Activated gamma-delta T cell (primary cell): ENCODE measurements around the gene PRLR.

Experiments used
- DNase-seq: peaks from one replicate; lab custom pipeline; 2025; lab: John Stamatoyannopoulos, UW

Gene PRLR

GRCh38 chr5:35233601-35234000 lies 3.3 kb upstream of the PRLR start:
- DNase-seq = no peak

GRCh38 chr5:35233121-35233520 lies 2.8 kb upstream of the PRLR start:
- DNase-seq = no peak

GRCh38 chr5:35232124-35232523 lies 1.8 kb upstream of the PRLR start:
- DNase-seq = no peak

GRCh38 chr5:35229076-35230037 lies 930 bp downstream of the PRLR start:
- no peak for DNase-seq

- no peak for DNase-seq
Measured at GRCh38 chr5:35228310-35228709, 2.0 kb downstream of the PRLR start.

GRCh38 chr5:35227720-35228119 lies 2.6 kb downstream of the PRLR start:
- no peak for DNase-seq

GRCh38 chr5:35223787-35224395 lies 6.4 kb downstream of the PRLR start:
- no peak for DNase-seq

GRCh38 chr5:35220967-35221366 lies 9.3 kb downstream of the PRLR start:
- no peak for DNase-seq

- no peak for DNase-seq
Measured at GRCh38 chr5:35218981-35219380, 11.3 kb downstream of the PRLR start.

- DNase-seq = no peak
Measured at GRCh38 chr5:35214051-35214450, 16.2 kb downstream of the PRLR start.

GRCh38 chr5:35213608-35214007 lies 16.7 kb downstream of the PRLR start:
- no peak for DNase-seq

GRCh38 chr5:35212122-35212982 lies 17.9 kb downstream of the PRLR start:
- DNase-seq = no peak

- DNase-seq = no peak
Measured at GRCh38 chr5:35209862-35210261, 20.4 kb downstream of the PRLR start.

GRCh38 chr5:35205606-35206005 lies 24.7 kb downstream of the PRLR start:
- DNase-seq = no peak

GRCh38 chr5:35205186-35205585 lies 25.1 kb downstream of the PRLR start:
- no peak for DNase-seq

- DNase-seq = no peak
Measured at GRCh38 chr5:35203403-35203802, 26.9 kb downstream of the PRLR start.

GRCh38 chr5:35202319-35203111 lies 27.8 kb downstream of the PRLR start:
- no peak for DNase-seq

GRCh38 chr5:35201291-35201690 lies 29.0 kb downstream of the PRLR start:
- DNase-seq = no peak

- DNase-seq = no peak
Measured at GRCh38 chr5:35199886-35200285, 30.4 kb downstream of the PRLR start.

GRCh38 chr5:35198686-35199085 lies 31.6 kb downstream of the PRLR start:
- DNase-seq = no peak

GRCh38 chr5:35198075-35198474 lies 32.2 kb downstream of the PRLR start:
- DNase-seq = no peak

- no peak for DNase-seq
Measured at GRCh38 chr5:35197351-35197750, 32.9 kb downstream of the PRLR start.
